SK-N-SH (cell line): ENCODE measurements around the gene COMMD8. TPM values are rescaled to one million over a fixed set of nuclear protein-coding genes. Genes with fewer than 3 reads are reported as not detected.

Experiments used
- CTCF ChIA-PET: fragments of 300-600, 350-600 bp; formaldehyde crosslinking; extraction: SDS; loops from one replicate; lab custom pipeline; 2021; lab: Yijun Ruan, JAX
- POLR2A ChIA-PET: fragments of 350-600 bp; sonication (Branson Sonifier 250); formaldehyde crosslinking; extraction: SDS; loops from one replicate; lab custom pipeline; 2020; ENCODE audit warnings: antibody characterized with exemption, inconsistent platforms; lab: Yijun Ruan, JAX
- DNase-seq: peaks from one replicate; pipeline ENCODE4 v3.0.0; 2012
- H2AFZ ChIP-seq: fragments of 200-600 bp; sonication (generic); 2 replicates; pipeline ENCODE4 v1.8.1; 2016; ENCODE audit warnings: antibody characterized with exemption, mild to moderate bottlenecking, low read depth
- H3F3A ChIP-seq: fragments of 200-600 bp; sonication (generic); replicated peaks from 2 replicates; pipeline ENCODE3; 2016; ENCODE audit warnings: antibody characterized with exemption, mild to moderate bottlenecking; ENCODE audit not compliant: insufficient read depth
- H3K27ac ChIP-seq, 2 experiments: fragments of 200-500 bp in 1 of 2; fragments of 200-600 bp in 1 of 2; sonication (Bioruptor generic) in 1 of 2; sonication (generic), shearing (Covaris generic) in 1 of 2; 2 replicates each; pipeline versions ENCODE4 v1.5.1 to v1.6.1; 2014 to 2016; ENCODE audit warnings: low read depth in 2 of 2, inconsistent platforms in 1 of 2, low read length in 1 of 2, mild to moderate bottlenecking in 1 of 2, mixed read lengths in 1 of 2
- H3K27me3 ChIP-seq: fragments of 200-600 bp; sonication (generic), shearing (Covaris generic); 2 replicates; pipeline ENCODE4 v1.6.1; 2016; ENCODE audit warnings: mixed run types; ENCODE audit not compliant: insufficient read depth
- H3K36me3 ChIP-seq, 2 experiments: fragments of 200-500 bp in 1 of 2; fragments of 200-600 bp in 1 of 2; sonication (Bioruptor generic) in 1 of 2; sonication (generic) in 1 of 2; replicated peaks in 1 of 2; 2 replicates each; pipeline versions ENCODE3 to v1.5.1; 2014 to 2016; ENCODE audit warnings: low read length in 1 of 2, mild to moderate bottlenecking in 1 of 2; ENCODE audit not compliant: insufficient read depth in 2 of 2, control insufficient read depth in 1 of 2
- H3K4me1 ChIP-seq, 2 experiments: fragments of 200-500 bp in 1 of 2; fragments of 200-600 bp in 1 of 2; sonication (Bioruptor generic) in 1 of 2; sonication (generic), shearing (Covaris generic) in 1 of 2; 2 replicates each; pipeline versions ENCODE4 v1.5.1 to v1.6.1; 2014 to 2016; ENCODE audit warnings: low read depth in 1 of 2, low read length in 1 of 2, mixed run types in 1 of 2; ENCODE audit not compliant: insufficient read depth in 2 of 2, control insufficient read depth in 1 of 2
- H3K4me2 ChIP-seq: fragments of 200-600 bp; sonication (generic), shearing (Covaris generic); 2 replicates; pipeline ENCODE4 v1.6.1; 2017; ENCODE audit warnings: mixed run types
- H3K4me3 ChIP-seq, 2 experiments: fragments of 200-500 bp in 1 of 2; fragments of 200-600 bp in 1 of 2; sonication (Bioruptor generic) in 1 of 2; sonication (generic), shearing (Covaris generic) in 1 of 2; 2 replicates each; pipeline versions ENCODE4 v1.5.1 to v1.8.1; 2014 to 2016; ENCODE audit warnings: low read depth in 2 of 2, inconsistent platforms in 1 of 2, low read length in 1 of 2, mild to moderate bottlenecking in 1 of 2, mixed read lengths in 1 of 2, moderate library complexity in 1 of 2
- H3K79me2 ChIP-seq: fragments of 200-600 bp; sonication (generic); 2 replicates; pipeline ENCODE4 v1.8.1; 2017; ENCODE audit warnings: mild to moderate bottlenecking; ENCODE audit not compliant: insufficient read depth
- H3K9ac ChIP-seq: fragments of 200-600 bp; sonication (generic); 2 replicates; pipeline ENCODE4 v1.6.1; 2017; ENCODE audit warnings: mixed run types
- H3K9me2 ChIP-seq: fragments of 200-600 bp; sonication (generic); 2 replicates; pipeline ENCODE4 v1.6.1; 2017; ENCODE audit warnings: mixed run types
- H3K9me3 ChIP-seq: fragments of 200-600 bp; sonication (generic); 2 replicates; pipeline ENCODE4 v1.6.1; 2017; ENCODE audit warnings: mixed run types, mild to moderate bottlenecking, moderate library complexity
- H4K20me1 ChIP-seq: fragments of 200-600 bp; sonication (generic); 2 replicates; pipeline ENCODE4 v1.6.1; 2017; ENCODE audit warnings: mild to moderate bottlenecking, mixed run types; ENCODE audit not compliant: insufficient read depth
- CHD2 ChIP-seq: fragments of 150-350 bp; IDR thresholded peaks from 2 replicates; pipeline ENCODE4 v1.6.1; 2018; ENCODE audit warnings: low read length; ENCODE audit not compliant: partially characterized antibody
- EP300 ChIP-seq, 2 experiments: IDR thresholded peaks; 2 replicates each; pipeline versions ENCODE4 v1.4.0 to v1.6.1; 2012; ENCODE audit warnings: borderline replicate concordance in 1 of 2, low read depth in 1 of 2, low read length in 1 of 2
- FOSL2 ChIP-seq: IDR thresholded peaks from 2 replicates; pipeline ENCODE4 v1.4.0; 2012; ENCODE audit warnings: low read depth, mild to moderate bottlenecking, moderate library complexity, borderline replicate concordance
- MXI1 ChIP-seq: IDR thresholded peaks from 2 replicates; pipeline ENCODE4 v1.6.1; 2012; ENCODE audit warnings: mild to moderate bottlenecking, low read depth, low read length, improper control_type of control experiment
- NRF1 ChIP-seq: IDR thresholded peaks from 2 replicates; pipeline ENCODE4 v1.6.1; 2012; ENCODE audit warnings: low read depth, mild to moderate bottlenecking, low read length
- POLR2AphosphoS5 ChIP-seq: IDR thresholded peaks from 2 replicates; pipeline ENCODE4 v1.6.1; 2012; ENCODE audit warnings: low read depth, low read length
- RAD21 ChIP-seq: IDR thresholded peaks from 2 replicates; pipeline ENCODE4 v1.6.1; 2012; ENCODE audit warnings: mild to moderate bottlenecking, low read length
- RFX5 ChIP-seq: IDR thresholded peaks from 2 replicates; pipeline ENCODE4 v1.6.1; 2012; ENCODE audit warnings: mild to moderate bottlenecking, improper control_type of control experiment, low read length
- RXRA ChIP-seq: IDR thresholded peaks from 2 replicates; pipeline ENCODE4 v1.4.0; 2012; ENCODE audit warnings: low read depth, mild to moderate bottlenecking, borderline replicate concordance
- SIN3A ChIP-seq: IDR thresholded peaks from 2 replicates; pipeline ENCODE4 v1.6.1; 2012; ENCODE audit warnings: low read depth, mild to moderate bottlenecking, low read length, moderate library complexity, borderline replicate concordance
- TAF1 ChIP-seq: IDR thresholded peaks from 2 replicates; pipeline ENCODE4 v1.6.1; 2012; ENCODE audit warnings: low read depth, mild to moderate bottlenecking, low read length, moderate library complexity, borderline replicate concordance
- TCF12 ChIP-seq: IDR thresholded peaks from 2 replicates; pipeline ENCODE4 v1.4.0; 2012
- YY1 ChIP-seq: IDR thresholded peaks from 2 replicates; pipeline ENCODE4 v1.4.0; 2012; ENCODE audit warnings: low read depth, mild to moderate bottlenecking
- WGBS: methylation state at CpG from one replicate; pipeline ENCODE4 v1.1.6; 2017; ENCODE audit warnings: low lambda C conversion rate; 5-methylcytosine and 5-hydroxymethylcytosine counted together
- polyA plus RNA-seq, 3 experiments: library from polyadenylated mRNA; depleted of rRNA; stranded (reverse); fragments of >200 nt; gene quantifications; 2 replicates each; pipeline ENCODE4 v1.2.3, GENCODE V29; 2012
- TF ChIP-seq, protein P1 (sequence below): fragments of 150-350 bp; IDR thresholded peaks from 2 replicates; pipeline ENCODE4 v1.6.1; 2016; ENCODE audit warnings: mild to moderate bottlenecking, low read depth, low read length
- TF ChIP-seq, protein P2 (sequence below): IDR thresholded peaks from 2 replicates; pipeline ENCODE4; 2012
- TF ChIP-seq, protein P3 (sequence below): IDR thresholded peaks from 2 replicates; pipeline ENCODE4 v1.4.0; 2012; ENCODE audit warnings: low read depth, borderline replicate concordance
- TF ChIP-seq, protein P4 (sequence below): IDR thresholded peaks from 2 replicates; pipeline ENCODE4 v1.4.0; 2012; ENCODE audit warnings: low read depth, borderline replicate concordance
- TF ChIP-seq, protein P5 (sequence below): IDR thresholded peaks from 2 replicates; pipeline ENCODE4 v1.4.0; 2012; ENCODE audit warnings: low read depth

Gene COMMD8
- polyA plus RNA-seq, 1 of the 3 experiments (the other 2 are of a cell fraction): 7.0 TPM

DNA sequence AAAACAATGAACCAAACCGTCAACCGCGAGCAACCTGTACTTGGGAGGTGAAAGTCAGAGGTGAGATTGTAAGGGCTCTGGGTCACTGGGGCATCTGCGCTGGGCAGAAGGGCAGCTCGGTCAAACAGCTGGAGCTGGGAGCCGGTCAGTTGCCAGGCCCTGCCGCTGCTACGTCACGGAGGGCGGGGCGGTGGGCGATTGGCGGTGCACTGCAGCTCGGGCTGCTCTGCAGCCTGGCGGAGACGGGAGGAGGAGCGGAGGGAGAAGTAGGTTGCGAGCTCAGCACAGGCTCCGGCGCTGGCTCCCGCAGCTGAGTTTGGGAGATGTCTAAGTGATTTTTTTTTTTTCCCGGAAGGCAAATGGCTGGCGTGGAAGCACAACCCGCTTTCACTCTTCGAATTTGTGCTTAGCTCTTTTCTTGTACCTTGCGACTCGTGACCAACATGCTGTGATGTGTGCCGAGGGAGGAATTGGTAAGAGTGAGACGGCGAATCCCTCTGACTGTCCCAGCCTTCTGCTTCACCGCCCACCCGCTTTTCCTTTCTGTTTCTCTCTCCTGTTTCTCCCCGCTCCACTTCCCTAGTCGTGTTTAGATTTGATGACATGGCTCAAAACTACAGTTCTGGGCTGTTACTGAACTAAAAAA is 21.7 kb upstream of the COMMD8 start, which contains the start of gene ATP10D:
TSS of gene ATP10D (plus strand) at position 229 of the 646 bp plus-strand sequence. CDS start 27,266 bp downstream, outside the sequence.
- H3F3A ChIP-seq: peaks cover 25% of the 10 kb centered on the region
- H3K4me3 ChIP-seq: peak within 1 kb of the TSS; percentile 64 to 80
- TF ChIP-seq CHD2 (no peak), YY1 (peak; percentile 15; the same call in 1 of the 2 replicates), EP300 (IDR thresholded peaks at IDR 0.05; ENCODE audit: borderline replicate concordance in 1 of 2, low read depth in 1 of 2, low read length in 1 of 2) (peak in 1 of 2 experiments; percentile 18; a peak in 1 of 4 replicates), RFX5 (peak; percentile 79; the same call in 1 of the 2 replicates), TAF1 (peak; percentile 88), RAD21 (no peak; the same call in 1 of the 2 replicates), NRF1 (no peak), POLR2AphosphoS5 (peak; percentile 95), RXRA (0 out of 2 replicates have a peak, but pooled peaks have one; percentile 32), MXI1 (peak; percentile 74; the same call in 1 of the 2 replicates), TCF12 (peak; percentile 18; the same call in 1 of the 2 replicates), SIN3A (peak; percentile 65; the same call in 1 of the 2 replicates), FOSL2 (no peak)
- TF ChIP-seq, protein P1, sequence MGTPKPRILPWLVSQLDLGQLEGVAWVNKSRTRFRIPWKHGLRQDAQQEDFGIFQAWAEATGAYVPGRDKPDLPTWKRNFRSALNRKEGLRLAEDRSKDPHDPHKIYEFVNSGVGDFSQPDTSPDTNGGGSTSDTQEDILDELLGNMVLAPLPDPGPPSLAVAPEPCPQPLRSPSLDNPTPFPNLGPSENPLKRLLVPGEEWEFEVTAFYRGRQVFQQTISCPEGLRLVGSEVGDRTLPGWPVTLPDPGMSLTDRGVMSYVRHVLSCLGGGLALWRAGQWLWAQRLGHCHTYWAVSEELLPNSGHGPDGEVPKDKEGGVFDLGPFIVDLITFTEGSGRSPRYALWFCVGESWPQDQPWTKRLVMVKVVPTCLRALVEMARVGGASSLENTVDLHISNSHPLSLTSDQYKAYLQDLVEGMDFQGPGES: no peak
- TF ChIP-seq, protein P2, sequence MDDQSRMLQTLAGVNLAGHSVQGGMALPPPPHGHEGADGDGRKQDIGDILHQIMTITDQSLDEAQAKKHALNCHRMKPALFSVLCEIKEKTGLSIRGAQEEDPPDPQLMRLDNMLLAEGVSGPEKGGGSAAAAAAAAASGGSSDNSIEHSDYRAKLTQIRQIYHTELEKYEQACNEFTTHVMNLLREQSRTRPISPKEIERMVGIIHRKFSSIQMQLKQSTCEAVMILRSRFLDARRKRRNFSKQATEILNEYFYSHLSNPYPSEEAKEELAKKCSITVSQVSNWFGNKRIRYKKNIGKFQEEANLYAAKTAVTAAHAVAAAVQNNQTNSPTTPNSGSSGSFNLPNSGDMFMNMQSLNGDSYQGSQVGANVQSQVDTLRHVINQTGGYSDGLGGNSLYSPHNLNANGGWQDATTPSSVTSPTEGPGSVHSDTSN: peak; percentile 45
- TF ChIP-seq, protein P3, sequence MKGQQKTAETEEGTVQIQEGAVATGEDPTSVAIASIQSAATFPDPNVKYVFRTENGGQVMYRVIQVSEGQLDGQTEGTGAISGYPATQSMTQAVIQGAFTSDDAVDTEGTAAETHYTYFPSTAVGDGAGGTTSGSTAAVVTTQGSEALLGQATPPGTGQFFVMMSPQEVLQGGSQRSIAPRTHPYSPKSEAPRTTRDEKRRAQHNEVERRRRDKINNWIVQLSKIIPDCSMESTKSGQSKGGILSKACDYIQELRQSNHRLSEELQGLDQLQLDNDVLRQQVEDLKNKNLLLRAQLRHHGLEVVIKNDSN: no peak
- TF ChIP-seq, protein P4, sequence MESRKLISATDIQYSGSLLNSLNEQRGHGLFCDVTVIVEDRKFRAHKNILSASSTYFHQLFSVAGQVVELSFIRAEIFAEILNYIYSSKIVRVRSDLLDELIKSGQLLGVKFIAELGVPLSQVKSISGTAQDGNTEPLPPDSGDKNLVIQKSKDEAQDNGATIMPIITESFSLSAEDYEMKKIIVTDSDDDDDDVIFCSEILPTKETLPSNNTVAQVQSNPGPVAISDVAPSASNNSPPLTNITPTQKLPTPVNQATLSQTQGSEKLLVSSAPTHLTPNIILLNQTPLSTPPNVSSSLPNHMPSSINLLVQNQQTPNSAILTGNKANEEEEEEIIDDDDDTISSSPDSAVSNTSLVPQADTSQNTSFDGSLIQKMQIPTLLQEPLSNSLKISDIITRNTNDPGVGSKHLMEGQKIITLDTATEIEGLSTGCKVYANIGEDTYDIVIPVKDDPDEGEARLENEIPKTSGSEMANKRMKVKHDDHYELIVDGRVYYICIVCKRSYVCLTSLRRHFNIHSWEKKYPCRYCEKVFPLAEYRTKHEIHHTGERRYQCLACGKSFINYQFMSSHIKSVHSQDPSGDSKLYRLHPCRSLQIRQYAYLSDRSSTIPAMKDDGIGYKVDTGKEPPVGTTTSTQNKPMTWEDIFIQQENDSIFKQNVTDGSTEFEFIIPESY: no peak
- TF ChIP-seq, protein P5, sequence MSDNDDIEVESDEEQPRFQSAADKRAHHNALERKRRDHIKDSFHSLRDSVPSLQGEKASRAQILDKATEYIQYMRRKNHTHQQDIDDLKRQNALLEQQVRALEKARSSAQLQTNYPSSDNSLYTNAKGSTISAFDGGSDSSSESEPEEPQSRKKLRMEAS: peak; percentile 11; the same call in 1 of the 2 replicates
- TF ChIP-seq, all 33 proteins: peak for 11
- H3K36me3 ChIP-seq: peaks cover 0 to 5% of the 10 kb centered on the region in 2 experiments
- peak within 1 kb of the TSS; percentile 95 for H2AFZ ChIP-seq
- peak within 1 kb of the TSS; percentile 71 for H3K4me2 ChIP-seq
- POLR2A ChIA-PET: interaction anchor here (0.9 to 1.2 kb wide), 2 partner anchors 19 to 22 kb away, joined by 3 to 12 read pairs; partner anchors contain the start of gene COMMD8
- H3K4me1 ChIP-seq: peaks cover 6 to 7% of the 10 kb centered on the region in 2 experiments; a peak in 2 of 4 replicates
- peaks cover 33% of the 10 kb centered on the region for H3K79me2 ChIP-seq
- no peaks in the 10 kb centered on the region for H3K9me3 ChIP-seq
- no peaks in the 10 kb centered on the region for H4K20me1 ChIP-seq
- peak within 1 kb of the TSS; percentile 96 for H3K27ac ChIP-seq
- no peaks in the 10 kb centered on the region for H3K9me2 ChIP-seq
- peak; percentile 89 for DNase-seq
- H3K9ac ChIP-seq: peak within 1 kb of the TSS; percentile 93
- no peaks in the 10 kb centered on the region for H3K27me3 ChIP-seq
- under 1% methylated on average over 25 of the region's 34 CpGs for WGBS
- CTCF ChIA-PET: interaction anchor here (0.6 to 1.8 kb wide), 5 partner anchors 11 to 78 kb away, joined by 3 to 4 read pairs (median 4); partner anchors contain the start of gene COMMD8
